AG04449 (cell line): ENCODE results near the gene GUCY1A2.

ENCODE experiments used
- CTCF ChIA-PET: fragments of 350-600 bp; formaldehyde crosslinking; extraction: SDS; loops from one replicate; lab custom pipeline; 2021; ENCODE audit warnings: antibody characterized with exemption; lab: Yijun Ruan, JAX
- POLR2A ChIA-PET: fragments of 400-600, 350-600 bp; formaldehyde crosslinking; extraction: SDS; loops from one replicate; lab custom pipeline; 2020; ENCODE audit warnings: antibody characterized with exemption, inconsistent platforms; lab: Yijun Ruan, JAX
- DNase-seq: peaks from one replicate; pipeline ENCODE4 v3.0.0-alpha.2; 2010; ENCODE audit warnings: low read depth, low spot score
- H3K4me3 ChIP-seq: 2 replicates; pipeline ENCODE4 v1.5.1; 2011; ENCODE audit warnings: low read depth, mild to moderate bottlenecking, control low read depth, low read length
- CTCF ChIP-seq: IDR thresholded peaks from one replicate; pipeline ENCODE4 v1.5.1; 2011; ENCODE audit warnings: mild to moderate bottlenecking, moderate library complexity, low read length, control low read depth, inconsistent platforms; ENCODE audit not compliant: insufficient read depth; ENCODE audit errors: missing control alignments

Gene GUCY1A2

DNA sequence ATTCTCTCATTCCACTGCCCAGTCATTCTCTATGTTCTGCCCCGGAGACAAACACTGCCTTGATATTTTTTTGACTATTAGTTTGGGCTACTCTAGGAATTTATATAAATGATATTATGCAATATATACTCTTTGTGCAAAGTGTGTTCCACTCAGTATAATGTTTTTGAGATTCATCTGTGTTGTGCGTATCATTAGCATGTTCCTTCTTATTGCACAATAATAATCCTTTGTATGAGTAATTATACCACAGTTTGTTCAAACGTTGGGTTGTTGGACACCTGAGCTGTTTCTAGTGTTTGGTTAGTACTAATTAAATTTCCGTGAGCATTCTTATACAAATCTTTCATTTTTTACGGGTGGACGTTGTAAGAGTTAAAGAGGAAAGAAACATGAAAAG, 390.6 kb downstream of the GUCY1A2 start:
- no peak for DNase-seq
- POLR2A ChIA-PET: no interaction called here
- TF ChIP-seq CTCF: no peak
- CTCF ChIA-PET: no interaction called here
- no peak overlapping the region for H3K4me3 ChIP-seq

GRCh38 chr11:106625566-106625965, 392.7 kb downstream of the GUCY1A2 start:
- no peak for TF ChIP-seq CTCF
- ChIA-PET CTCF (interaction anchor here (1.0 kb wide), 1 partner anchor 40 kb away, joined by 3 read pairs; no protein-coding TSS in a partner anchor), POLR2A (no interaction called here)
- H3K4me3 ChIP-seq: no peak overlapping the region
- DNase-seq: no peak

DNA sequence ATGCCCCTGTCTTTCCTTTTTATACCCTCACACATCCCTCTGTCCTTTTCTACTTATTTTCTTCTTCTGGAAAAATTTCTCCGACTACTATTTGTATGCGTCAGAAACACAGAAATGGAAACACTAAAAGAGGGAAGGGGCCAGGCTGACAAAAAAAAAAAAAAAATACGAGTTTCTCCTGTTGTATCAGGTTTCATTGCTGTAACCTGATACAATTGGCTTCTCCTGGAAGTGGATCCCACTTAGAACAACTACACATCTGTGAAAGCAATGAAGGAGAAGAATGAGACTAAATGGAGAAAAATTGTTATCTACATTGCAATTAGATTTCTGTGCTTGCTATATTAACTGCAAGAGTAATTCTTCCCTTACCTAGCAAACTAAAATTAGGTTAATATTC, 393.9 kb downstream of the GUCY1A2 start:
- POLR2A ChIA-PET: no interaction called here
- DNase-seq: no peak
- no peak for TF ChIP-seq CTCF
- CTCF ChIA-PET: no interaction called here
- no peak overlapping the region for H3K4me3 ChIP-seq
